T-helper 2 cell treated with Interferon-gamma antibody and Interleukin-4, amounts not matched to agents 100 ng/mL and 5 ng/mL, for 36 hours (primary cell): ENCODE data around the gene ARPIN. TPM values are rescaled to one million over a fixed set of nuclear protein-coding genes. Genes with fewer than 3 reads are reported as not detected.

Experiments
- intact Hi-C: fragments of 100-400 bp; cut with micrococcal nuclease; formaldehyde crosslinking; loops from one replicate; pipeline ENCODE4 v1.15.1; 2023
- total RNA-seq: library from RNA; stranded (reverse); gene quantifications from 2 replicates; pipeline ENCODE4 v1.2.3, GENCODE V29; 2022

The ARPIN gene
- total RNA-seq, 1 donor from 2014 or later = not detected

DNA sequence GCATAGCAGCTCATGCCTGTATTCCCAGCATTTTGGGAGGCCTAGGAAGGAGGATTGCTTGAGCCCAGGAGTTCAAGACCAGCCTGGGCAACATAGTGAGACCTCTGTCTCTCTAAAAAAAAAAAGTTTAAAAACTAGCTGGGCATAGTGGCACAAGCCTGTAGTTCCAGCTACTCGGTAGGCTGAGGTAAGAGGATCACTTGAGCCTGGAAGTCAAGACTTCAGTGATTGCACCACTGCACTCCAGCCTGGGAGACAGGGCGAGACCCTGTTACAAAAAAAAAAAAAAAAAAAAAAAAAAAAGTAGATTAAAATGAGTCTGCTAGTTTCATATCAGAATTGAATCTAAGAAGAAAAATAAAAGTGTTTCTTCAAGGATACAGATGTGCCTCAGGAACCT, 65.7 kb downstream of the ARPIN start:
- intact Hi-C loops = no loop called here

DNA sequence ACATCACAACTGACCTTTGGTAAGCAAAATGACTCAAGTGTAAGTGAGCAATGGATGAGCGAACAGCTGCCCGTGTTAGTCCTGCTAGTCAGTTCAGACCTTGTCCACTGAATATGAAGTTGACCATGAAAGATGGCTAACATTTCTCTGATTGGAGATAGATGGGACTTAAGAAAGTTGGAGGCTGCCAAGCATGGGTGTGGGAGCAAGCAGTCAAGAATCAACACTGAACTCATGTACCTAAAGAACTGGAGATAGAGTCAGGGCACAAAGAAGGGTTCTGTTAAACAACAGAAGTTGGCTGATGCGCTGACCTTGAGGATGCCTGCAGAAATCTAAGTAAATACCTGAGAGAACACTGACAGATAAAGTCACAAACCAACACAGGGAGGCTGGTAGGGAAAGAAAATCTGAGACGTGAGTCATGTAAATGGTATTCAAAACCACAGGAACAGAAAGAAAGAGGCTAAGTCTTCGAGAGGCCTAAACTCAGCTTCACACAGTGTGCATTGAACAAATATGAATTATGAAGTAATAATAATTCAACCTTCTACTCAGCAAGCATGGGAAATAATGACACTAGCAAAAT, 67.4 kb downstream of the ARPIN start:
- intact Hi-C loops = no loop called here

Other genes with a start within 250 kb of the ARPIN start
- 0.07 TPM in 1 of 2 replicates, not detected in the other for gene PLIN1, start 233.6 kb downstream of the ARPIN start, total RNA-seq
- gene PEX11A, start 222.2 kb downstream of the ARPIN start, total RNA-seq = 0.75 and 0.93 TPM in 2 replicates
- not detected in 2 replicates for gene WDR93, start 222.1 kb downstream of the ARPIN start, total RNA-seq
- gene MESP1, start 161.7 kb downstream of the ARPIN start, total RNA-seq = 1.8 and 2.8 TPM in 2 replicates
- gene MESP2, start 136.6 kb downstream of the ARPIN start, total RNA-seq = not detected in 2 replicates
- 12.0 and 12.3 TPM in 2 replicates for gene ANPEP, start 98.1 kb downstream of the ARPIN start, total RNA-seq
- gene AP3S2, start 19.0 kb downstream of the ARPIN start, total RNA-seq = 30.0 and 32.3 TPM in 2 replicates
- 25.5 and 27.5 TPM in 2 replicates for gene ZNF710, start 88.4 kb upstream of the ARPIN start, total RNA-seq
- gene IDH2, start 189.5 kb upstream of the ARPIN start, total RNA-seq = 256 and 258 TPM in 2 replicates